ENCODE data around the gene ZDHHC23. TPM values are rescaled to one million over a fixed set of nuclear protein-coding genes. Genes with fewer than 3 reads are reported as not detected.

Gene ZDHHC23
- total RNA-seq (1 to 10 TPM; 5.8 to 6.4 TPM), polyA plus RNA-seq (1 to 10 TPM in 1 of 3 donors, under 1 TPM in 2; 0.36 to 1.4 (median 0.82) TPM), total RNA-seq (3.9 to 15.8 (median 7.5) reads per million in 6 experiments)

DNA sequence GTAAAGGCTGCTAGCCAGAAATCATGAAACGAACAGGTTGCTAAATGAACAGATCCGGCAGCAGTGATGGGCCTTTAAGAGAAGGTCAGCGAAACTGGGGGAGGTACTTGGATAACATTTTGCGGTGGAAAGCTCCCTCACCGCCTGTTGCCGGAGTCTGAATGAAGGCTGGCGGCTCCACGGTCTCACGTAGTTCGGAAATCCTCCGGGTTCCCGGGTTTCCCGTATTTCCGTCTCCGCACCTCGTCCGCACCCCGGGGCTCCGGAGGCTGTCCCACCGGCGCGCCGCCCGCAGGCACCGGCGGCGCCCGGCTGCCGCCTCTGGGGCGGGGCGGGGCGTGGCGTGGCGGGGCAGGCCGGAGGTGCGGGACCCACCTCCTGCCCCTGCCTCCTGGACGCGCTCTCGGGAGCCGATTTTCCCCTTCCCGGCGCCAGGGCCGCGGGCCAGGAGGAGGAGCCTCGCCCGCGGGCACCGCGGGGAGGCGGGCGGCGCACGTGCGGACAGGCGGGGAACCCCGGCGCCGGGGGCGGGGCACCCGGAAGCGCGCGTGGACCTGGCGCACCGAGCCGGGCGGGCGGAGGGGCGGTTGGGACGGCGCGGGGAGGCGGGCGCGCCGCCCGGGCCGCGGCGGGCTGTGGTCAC is at the start of gene ZDHHC23:
TSS of gene ZDHHC23 (plus strand) at position 642 of the 643 bp plus-strand sequence. CDS start 790 bp downstream, outside the sequence.
- Mint-ChIP-seq H3K36me3 (no peaks in the 10 kb centered on the region), H3K27me3 (peaks cover 5 to 24% (median 16%) of the 10 kb centered on the region in 5 donors), H3K4me3 (peak within 1 kb of the TSS; percentile 70 to 92 (median 87)), H3K27ac (peak within 1 kb of the TSS in 9 of 10 donors; percentile 7 to 92 (median 71)), H3K4me1 (peaks cover 6 to 19% (median 9%) of the 10 kb centered on the region in 4 donors), H3K9me3 (no peaks in the 10 kb centered on the region)
- peak; percentile 31 to 76 (median 70) for DNase-seq
- POLR2A ChIA-PET = no interaction called here
- peak; percentile 86 to 88 for ATAC-seq

DNA sequence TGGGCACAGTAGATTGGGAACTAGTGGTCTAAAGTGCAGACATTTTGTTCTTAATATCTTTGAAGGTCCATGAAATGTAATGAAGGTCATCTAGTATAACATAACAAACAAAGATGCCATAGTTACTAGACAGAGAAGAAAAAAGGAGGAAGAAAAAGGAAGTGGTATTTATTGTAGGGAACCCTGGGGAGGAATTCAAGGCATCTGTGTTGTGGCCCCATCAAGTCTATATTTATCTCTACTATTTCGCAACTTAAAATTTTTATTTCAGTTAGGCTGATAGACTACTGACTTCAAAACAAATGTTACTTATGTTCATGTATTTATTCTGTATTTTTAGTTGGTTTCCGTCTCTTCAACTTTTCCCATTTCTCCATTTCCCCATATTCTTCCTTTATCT is 48.9 kb upstream of the ZDHHC23 start:
- ATAC-seq (no peak), DNase-seq (no peak)
- Mint-ChIP-seq H3K9me3 (no peaks in the 10 kb centered on the region), H3K27ac (no peak overlapping the region), H3K4me1 (peaks cover 0 to 9% (median 7%) of the 10 kb centered on the region in 4 donors), H3K4me3 (no peak overlapping the region), H3K36me3 (peaks cover 0 to 2% (median 0%) of the 10 kb centered on the region in 3 donors), H3K27me3 (peaks cover 0 to 11% (median 2%) of the 10 kb centered on the region in 5 donors)
- POLR2A ChIA-PET = no interaction called here

DNA sequence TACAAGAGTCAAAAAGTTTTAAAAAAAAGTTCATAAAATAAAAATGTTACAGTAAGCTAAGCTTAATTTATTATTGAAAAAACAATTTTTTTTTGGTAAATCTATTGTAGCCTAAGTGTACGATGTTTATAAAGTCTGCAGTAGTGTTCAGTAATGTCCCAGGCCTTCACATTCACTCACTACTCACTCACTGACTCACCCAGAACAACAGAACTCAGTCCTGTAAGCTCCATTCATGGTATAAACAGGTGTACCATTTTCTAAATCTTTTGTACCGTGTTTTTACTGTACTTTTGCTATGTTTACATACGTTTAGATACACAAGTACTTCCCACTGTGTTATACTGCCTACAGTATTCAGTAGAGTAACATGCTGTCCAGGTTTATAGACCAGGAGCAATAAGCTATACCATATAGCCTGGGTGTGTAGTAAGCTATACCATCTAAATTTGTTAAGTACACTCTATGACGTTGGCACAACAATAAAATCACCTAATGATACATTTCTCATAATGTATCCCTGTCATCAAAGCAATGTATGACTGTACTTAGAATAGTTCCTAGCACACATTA is 41.2 kb upstream of the ZDHHC23 start:
- Mint-ChIP-seq H3K9me3 (no peaks in the 10 kb centered on the region), H3K27ac (no peak overlapping the region), H3K4me1 (no peaks in the 10 kb centered on the region), H3K36me3 (peaks cover 0 to 5% (median 0%) of the 10 kb centered on the region in 3 donors), H3K27me3 (peaks cover 0 to 15% (median 3%) of the 10 kb centered on the region in 5 donors), H3K4me3 (no peak overlapping the region)
- DNase-seq (no peak), ATAC-seq (no peak)
- POLR2A ChIA-PET = no interaction called here

DNA sequence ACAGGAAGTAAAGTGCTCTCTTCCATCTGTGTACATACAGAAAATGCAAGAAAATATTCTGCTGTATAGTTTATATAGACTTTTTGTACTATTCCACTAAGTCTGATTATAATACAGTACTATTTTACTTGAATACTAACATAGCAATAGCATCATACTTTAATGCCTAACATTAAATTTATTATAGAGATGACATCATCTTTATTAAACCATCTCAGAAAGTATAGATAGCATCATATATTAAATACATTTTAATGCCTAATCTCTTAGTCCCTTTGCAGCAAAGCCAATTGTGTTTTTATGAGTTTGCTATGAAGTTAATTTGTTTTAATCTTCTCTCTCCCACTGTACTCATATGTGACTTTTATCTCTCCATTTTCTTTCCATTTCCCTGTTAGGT is 39.7 kb upstream of the ZDHHC23 start:
- Mint-ChIP-seq H3K9me3 (no peaks in the 10 kb centered on the region), H3K4me1 (peaks cover 0 to 7% (median 3%) of the 10 kb centered on the region in 4 donors), H3K27ac (no peak overlapping the region), H3K36me3 (peaks cover 0 to 5% (median 0%) of the 10 kb centered on the region in 3 donors), H3K4me3 (no peak overlapping the region), H3K27me3 (peaks cover 0 to 12% (median 3%) of the 10 kb centered on the region in 5 donors)
- POLR2A ChIA-PET = no interaction called here
- DNase-seq (no peak), ATAC-seq (no peak)

DNA sequence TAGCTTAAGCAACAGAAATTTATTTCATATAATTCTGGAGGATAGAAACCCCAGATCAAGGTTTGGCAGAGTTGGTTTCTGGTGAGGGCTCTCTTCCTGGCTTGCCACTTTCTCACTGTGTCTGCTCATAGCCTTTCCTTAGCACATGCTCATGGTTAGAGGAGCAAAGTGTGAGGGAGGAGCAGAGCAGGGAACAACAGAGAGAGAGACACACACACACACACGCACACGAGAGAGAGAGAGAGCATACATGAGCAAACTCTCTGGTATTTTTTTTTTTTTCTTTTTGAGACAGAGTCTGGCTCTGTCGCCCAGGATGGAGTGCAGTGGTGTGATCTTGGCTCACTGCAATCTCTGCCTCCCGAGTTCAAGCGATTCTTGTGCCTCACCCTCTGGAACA is 36.8 kb upstream of the ZDHHC23 start:
- Mint-ChIP-seq H3K9me3 (no peaks in the 10 kb centered on the region), H3K27ac (peak overlapping the region in 1 of 10 donors; percentile 49), H3K36me3 (no peaks in the 10 kb centered on the region), H3K4me1 (peaks cover 0 to 7% (median 3%) of the 10 kb centered on the region in 4 donors), H3K27me3 (no peaks in the 10 kb centered on the region), H3K4me3 (no peak overlapping the region)
- no peak for ATAC-seq
- no peak for DNase-seq
- POLR2A ChIA-PET = no interaction called here

DNA sequence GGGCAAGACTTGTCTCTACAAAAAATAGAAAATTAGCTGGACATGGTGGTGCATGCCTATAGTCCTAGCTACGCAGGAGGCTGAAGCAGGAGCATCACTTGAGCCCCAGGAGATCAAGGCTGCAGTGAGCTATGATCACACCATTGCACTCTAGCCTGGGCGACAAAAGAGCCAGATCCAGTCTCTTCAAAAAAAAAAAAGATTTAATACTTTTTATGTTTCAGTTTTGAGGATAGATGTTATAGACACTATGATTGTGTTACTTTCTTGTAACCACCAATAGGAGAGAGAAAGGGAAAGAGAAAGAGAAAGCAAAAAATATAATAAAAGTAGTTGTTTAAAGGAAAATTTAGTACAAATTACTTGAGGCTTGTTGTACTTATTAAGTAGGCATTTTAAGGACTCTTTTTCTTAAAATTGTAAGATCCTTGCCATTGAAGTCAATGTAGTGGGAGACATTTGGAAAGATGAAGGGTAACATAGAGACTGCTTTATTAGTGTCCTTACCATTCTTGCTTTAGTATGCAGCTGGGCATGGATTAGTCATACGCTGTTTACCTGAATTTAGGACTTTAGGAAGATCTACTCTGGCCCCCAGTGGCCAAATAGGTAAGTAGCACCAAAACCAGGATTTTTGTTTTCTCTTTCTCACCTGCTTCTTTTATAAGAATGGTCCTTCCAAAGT is 35.1 kb upstream of the ZDHHC23 start:
- DNase-seq (peak in 6 of 10 donors; percentile 4 to 52 (median 30)), ATAC-seq (peak; percentile 83 to 97)
- peak overlapping the region in 8 of 10 donors; percentile 10 to 74 (median 40) for H3K4me3 Mint-ChIP-seq
- no peaks in the 10 kb centered on the region for H3K36me3 Mint-ChIP-seq
- H3K9me3 Mint-ChIP-seq = no peaks in the 10 kb centered on the region
- H3K27ac Mint-ChIP-seq = peak overlapping the region in 7 of 10 donors; percentile 14 to 73 (median 28)
- peaks cover 0 to 7% (median 3%) of the 10 kb centered on the region in 4 donors for H3K4me1 Mint-ChIP-seq
- no peaks in the 10 kb centered on the region for H3K27me3 Mint-ChIP-seq
- POLR2A ChIA-PET = no interaction called here

DNA sequence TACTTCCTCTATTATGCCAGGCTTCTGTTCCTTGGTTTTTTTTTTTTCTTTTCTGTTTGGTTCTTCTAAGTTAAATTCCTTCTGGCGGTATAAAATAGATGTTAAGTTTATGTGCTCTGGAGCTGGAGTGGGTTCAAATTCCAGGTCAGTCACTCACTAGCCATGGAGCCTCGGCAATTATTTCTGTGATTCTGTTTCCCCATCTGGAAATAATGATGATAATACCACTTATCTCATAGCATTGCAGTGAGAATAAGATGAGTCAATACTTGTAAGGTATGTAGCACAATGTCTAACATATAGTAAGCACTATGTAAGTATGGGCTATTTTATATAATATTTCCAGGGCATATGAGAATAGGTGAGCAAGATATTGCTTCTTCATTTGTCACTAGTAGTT is 33.2 kb upstream of the ZDHHC23 start:
- Mint-ChIP-seq H3K27me3 (no peaks in the 10 kb centered on the region), H3K4me3 (no peak overlapping the region), H3K36me3 (no peaks in the 10 kb centered on the region), H3K4me1 (peaks cover 0 to 7% (median 3%) of the 10 kb centered on the region in 4 donors), H3K9me3 (no peaks in the 10 kb centered on the region), H3K27ac (no peak overlapping the region)
- DNase-seq (no peak), ATAC-seq (no peak)
- POLR2A ChIA-PET = no interaction called here

- POLR2A ChIA-PET = no interaction called here
- H3K4me1 Mint-ChIP-seq = peaks cover 0 to 6% (median 3%) of the 10 kb centered on the region in 4 donors
- ATAC-seq = peak in 1 of 2 donors; percentile 25
- H3K9me3 Mint-ChIP-seq = peaks cover 14 to 33% (median 24%) of the 10 kb centered on the region in 9 donors
- no peak for DNase-seq
- H3K27ac Mint-ChIP-seq = no peak overlapping the region
- H3K27me3 Mint-ChIP-seq = peaks cover 4 to 24% (median 11%) of the 10 kb centered on the region in 5 donors
- H3K4me3 Mint-ChIP-seq = no peak overlapping the region
- H3K36me3 Mint-ChIP-seq = peaks cover 5 to 21% (median 16%) of the 10 kb centered on the region in 3 donors
Observed at GRCh38 chr3:113927556-113927955, 20.3 kb upstream of the ZDHHC23 start.

DNA sequence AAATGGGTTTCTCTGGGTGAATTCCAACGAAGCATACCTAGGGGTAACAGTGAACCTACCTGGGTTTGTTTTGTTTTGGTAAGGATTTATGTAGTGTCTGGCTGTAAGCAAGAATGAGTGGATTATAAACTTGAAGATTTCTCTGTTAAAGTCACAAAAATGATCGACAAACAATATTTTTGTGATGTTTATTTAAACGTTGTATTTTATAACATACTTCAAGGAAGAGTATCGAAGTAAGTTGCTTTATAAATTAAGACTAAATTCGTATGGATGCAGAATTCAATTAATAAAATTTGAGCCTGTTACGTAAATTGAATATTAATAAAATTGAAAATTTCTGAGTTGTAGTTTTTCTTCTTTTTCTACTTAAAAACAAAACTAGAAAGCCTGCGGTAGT is 982 bp upstream of the ZDHHC23 start:
- peaks cover 5 to 28% (median 16%) of the 10 kb centered on the region in 5 donors for H3K27me3 Mint-ChIP-seq
- peak overlapping the region in 6 of 10 donors; percentile 29 to 92 (median 68) for H3K27ac Mint-ChIP-seq
- peaks cover 6 to 19% (median 9%) of the 10 kb centered on the region in 4 donors for H3K4me1 Mint-ChIP-seq
- no peaks in the 10 kb centered on the region for H3K9me3 Mint-ChIP-seq
- no peaks in the 10 kb centered on the region for H3K36me3 Mint-ChIP-seq
- peak overlapping the region; percentile 68 to 92 (median 87) for H3K4me3 Mint-ChIP-seq
- no peak for ATAC-seq
- no peak for DNase-seq
- POLR2A ChIA-PET = no interaction called here

DNA sequence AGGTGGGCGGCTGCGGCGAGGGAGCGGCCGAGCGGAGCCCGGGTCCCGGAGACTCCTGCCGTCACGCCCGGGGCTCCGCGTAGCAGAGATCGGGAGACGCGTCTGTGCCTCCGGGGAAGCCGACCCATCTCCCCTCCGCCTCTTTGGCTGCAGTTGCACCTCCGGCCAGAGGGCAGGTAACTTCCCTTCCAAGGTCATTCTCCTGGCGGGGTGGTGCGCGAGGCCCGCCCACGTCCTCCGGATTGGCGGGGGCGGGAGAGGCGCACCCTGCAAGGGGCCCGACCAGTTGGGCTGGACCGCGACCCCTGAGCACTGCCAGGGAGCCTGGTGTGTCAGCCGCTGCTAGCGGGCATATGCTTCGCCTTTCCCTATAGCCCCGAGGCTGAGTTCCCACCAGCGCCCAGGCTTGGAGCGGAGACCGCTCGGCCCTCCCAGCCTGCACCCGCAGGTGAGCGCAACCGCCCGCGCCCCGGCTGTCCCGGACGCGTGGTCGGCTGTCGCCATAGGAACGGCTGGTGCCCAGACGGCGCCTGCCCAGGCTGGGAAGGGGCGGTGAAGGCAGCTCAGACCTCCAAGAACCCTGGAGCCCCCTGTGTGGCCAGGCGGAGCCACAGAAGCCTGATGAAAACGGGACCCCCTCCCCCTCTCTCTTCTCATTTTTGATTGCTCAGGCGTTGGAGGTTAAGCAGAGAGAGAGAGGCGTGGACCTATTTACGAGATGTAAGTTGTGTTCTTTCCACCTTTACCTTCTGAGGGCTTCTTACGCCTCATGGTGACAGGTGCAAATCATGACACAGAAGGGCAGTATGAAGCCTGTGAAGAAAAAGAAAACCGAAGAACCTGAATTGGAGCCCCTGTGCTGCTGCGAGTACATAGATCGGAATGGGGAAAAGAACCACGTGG is 453 bp downstream of the ZDHHC23 start:
- Mint-ChIP-seq H3K27ac (peak overlapping the region in 5 of 10 donors; percentile 7 to 78 (median 57)), H3K36me3 (no peaks in the 10 kb centered on the region), H3K9me3 (no peaks in the 10 kb centered on the region), H3K27me3 (peaks cover 5 to 16% (median 10%) of the 10 kb centered on the region in 5 donors), H3K4me3 (peak overlapping the region; percentile 64 to 87 (median 73)), H3K4me1 (peaks cover 7 to 20% (median 11%) of the 10 kb centered on the region in 4 donors)
- ATAC-seq (peak; percentile 35 to 51), DNase-seq (peak in 7 of 10 donors; percentile 7 to 38 (median 28))
- POLR2A ChIA-PET = no interaction called here

GRCh38 chr3:113952921-113953320 is 5.1 kb downstream of the ZDHHC23 start:
- no peak overlapping the region for H3K27ac Mint-ChIP-seq
- ATAC-seq (no peak), DNase-seq (no peak)
- POLR2A ChIA-PET = no interaction called here
- no peak overlapping the region for H3K4me3 Mint-ChIP-seq
- H3K4me1 Mint-ChIP-seq = peaks cover 9 to 21% (median 19%) of the 10 kb centered on the region in 4 donors
- H3K9me3 Mint-ChIP-seq = no peaks in the 10 kb centered on the region
- peaks cover 0 to 7% (median 0%) of the 10 kb centered on the region in 3 donors for H3K36me3 Mint-ChIP-seq
- H3K27me3 Mint-ChIP-seq = peaks cover 0 to 9% (median 2%) of the 10 kb centered on the region in 5 donors

DNA sequence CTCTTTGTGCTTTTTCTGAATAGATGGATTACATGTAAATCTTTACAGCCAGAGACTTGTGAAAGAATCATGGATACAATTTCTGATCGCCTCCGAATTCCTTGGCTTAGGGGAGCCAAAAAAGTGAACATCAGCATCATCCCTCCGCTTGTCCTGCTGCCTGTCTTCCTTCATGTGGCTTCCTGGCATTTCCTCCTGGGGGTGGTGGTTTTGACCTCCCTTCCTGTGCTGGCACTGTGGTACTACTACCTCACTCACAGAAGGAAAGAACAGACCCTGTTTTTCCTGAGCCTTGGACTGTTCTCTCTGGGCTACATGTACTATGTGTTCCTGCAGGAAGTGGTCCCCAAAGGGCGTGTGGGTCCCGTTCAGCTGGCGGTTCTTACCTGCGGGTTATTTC is 5.9 kb downstream of the ZDHHC23 start:
- POLR2A ChIA-PET = no interaction called here
- H3K9me3 Mint-ChIP-seq = no peaks in the 10 kb centered on the region

More for the DNA sequence above, 5.9 kb downstream of the ZDHHC23 start:
- H3K4me1 Mint-ChIP-seq = peaks cover 8 to 19% (median 16%) of the 10 kb centered on the region in 4 donors
- peak overlapping the region in 1 of 10 donors; percentile 49 for H3K4me3 Mint-ChIP-seq
- H3K36me3 Mint-ChIP-seq = peaks cover 0 to 13% (median 0%) of the 10 kb centered on the region in 3 donors
- H3K27ac Mint-ChIP-seq = peak overlapping the region in 1 of 10 donors; percentile 73
- DNase-seq (no peak), ATAC-seq (no peak)
- peaks cover 0 to 9% (median 2%) of the 10 kb centered on the region in 5 donors for H3K27me3 Mint-ChIP-seq

Data from naive thymus-derived CD8-positive, alpha-beta T cell (primary cell).